CD4-positive, alpha-beta T cell treated with Interleukin-1 beta for 1 hour (primary cell): ENCODE data around the gene SRPX.

ENCODE experiments used
- DNase-seq, 2 donors: peaks; one replicate each; pipeline ENCODE4 v3.0.0-alpha.2; 2020 to 2022

SRPX gene

DNA sequence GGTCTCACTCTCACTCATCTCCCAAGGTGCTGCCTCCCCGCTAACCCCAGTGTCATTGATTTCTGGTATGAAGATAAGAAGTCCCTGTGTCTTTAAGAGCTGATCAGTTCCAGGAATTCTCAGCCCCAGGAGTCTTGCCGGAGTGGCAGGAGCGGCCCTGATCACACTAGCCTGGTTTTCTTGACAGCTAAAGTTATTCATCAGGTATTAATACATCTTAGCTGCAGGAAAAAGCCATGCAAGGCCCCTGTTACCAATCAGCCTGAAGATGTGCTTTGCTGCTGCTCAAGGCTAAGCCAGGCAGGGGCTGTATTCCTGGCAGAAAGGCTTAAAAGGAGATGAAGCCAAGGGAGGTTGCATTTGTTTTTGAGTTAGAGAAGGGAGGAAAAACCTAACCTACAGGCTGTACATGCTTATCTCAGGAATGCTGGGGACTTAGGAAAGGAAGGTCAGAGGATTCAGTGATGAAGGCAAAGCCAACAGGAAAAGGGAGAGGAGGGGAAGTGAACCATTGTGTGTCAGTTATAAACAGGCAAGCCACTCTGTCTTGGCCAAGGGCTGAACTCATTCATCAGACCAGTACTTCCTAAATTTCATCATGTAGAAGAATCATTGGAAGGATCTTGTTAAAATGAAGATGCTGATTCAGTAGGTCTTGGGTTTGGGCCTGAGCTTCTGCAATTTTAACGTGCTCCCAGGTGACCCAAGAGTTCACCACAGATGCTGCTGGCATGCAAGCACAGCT lies 8.6 kb downstream of the SRPX start:
- DNase-seq, result no peak

DNA sequence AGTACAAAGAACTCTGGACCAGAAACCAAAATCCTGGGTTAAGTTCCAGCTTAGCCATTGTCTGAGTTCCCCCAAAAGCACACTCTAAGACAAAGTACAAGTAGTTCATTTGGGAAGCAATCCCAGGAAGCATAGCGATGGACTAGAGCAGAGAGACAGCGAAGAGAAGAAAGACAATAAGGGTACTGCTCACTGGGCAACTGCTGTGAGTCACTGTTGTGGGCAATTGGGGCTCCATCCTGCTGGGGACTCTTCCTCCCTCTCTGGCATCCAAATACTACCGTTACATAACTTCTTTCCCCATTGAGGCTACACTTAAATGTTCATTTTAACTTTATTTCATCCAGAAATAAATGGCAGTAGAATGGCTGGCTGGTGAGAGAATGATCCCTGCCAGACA lies 14.1 kb downstream of the SRPX start:
- DNase-seq, result no peak

DNA sequence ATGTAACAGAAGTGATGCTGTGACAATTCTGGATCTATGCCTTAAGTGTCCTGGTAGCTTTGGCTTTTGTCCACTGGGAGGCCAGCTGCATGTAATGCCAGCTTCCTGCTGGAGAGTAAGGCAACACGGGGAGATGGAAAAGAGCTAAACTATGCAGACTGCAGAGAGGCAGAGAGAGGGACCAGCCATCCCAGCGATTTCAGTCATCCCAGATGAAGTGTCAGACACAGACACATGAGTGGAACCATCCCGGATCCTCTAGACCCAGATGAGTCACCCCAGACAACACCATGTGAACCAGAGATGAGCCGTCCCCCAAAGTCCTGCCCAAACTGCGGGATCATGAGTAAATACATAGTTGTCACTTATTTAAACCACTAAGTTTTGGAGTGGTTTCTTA lies 14.6 kb downstream of the SRPX start:
- DNase-seq, result no peak

DNA sequence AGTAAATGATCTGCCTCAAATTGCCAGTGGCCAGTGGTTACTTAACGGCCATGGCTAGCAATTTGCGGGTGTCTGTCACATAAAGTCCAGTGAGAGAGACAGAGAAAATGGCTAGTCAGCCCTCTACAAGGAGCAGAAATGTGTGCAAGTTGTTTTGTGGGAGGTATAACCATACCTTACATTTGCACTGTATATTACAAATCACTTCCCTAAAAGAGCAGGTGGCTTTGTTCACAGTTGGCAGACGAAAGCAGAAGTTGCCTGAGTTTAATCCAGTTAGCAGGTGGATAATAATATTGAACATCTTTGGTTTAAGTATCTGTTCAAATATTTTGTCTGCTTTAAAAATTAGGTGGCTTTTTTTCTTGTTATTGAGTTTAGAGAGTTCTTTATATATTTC lies 15.6 kb downstream of the SRPX start:
- DNase-seq, result no peak

DNA sequence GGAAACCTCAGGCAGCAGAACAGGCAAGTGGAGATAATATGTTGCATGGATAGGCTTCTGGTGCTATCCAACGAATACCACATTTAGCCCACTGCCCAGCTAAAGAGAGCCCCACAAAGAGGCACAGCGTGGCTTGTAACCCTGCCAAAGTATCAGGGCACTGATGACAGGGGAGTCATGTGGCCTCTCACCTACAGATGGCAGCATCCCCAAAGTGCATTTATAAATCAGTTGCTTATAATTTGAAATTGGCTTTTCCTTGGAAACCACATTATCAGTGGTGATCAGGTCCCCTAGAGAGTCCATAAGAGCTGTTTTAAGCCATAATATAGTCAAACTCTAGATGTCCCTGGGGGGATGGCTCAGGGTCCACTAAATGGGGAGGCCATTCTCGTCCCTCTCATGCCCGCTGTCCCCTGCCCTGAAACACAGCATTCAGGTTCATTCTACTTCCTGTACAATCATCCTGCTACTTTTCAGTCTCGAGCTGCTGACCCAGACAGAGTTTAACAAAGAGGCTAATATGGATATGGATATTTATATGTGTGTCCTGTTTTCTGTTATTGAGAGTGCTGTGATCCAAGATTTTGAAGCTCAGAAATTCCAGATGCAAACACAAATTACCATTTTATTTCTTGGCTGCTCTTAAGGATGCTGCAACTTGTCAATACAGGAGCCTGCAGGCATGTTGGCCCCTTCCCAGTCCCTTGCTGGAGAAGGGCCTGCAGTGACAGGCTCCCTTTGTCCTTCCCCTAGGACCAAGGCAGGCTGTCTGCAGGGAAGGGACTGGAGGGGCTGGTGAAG lies 28.5 kb downstream of the SRPX start:
- no peak for DNase-seq

DNA sequence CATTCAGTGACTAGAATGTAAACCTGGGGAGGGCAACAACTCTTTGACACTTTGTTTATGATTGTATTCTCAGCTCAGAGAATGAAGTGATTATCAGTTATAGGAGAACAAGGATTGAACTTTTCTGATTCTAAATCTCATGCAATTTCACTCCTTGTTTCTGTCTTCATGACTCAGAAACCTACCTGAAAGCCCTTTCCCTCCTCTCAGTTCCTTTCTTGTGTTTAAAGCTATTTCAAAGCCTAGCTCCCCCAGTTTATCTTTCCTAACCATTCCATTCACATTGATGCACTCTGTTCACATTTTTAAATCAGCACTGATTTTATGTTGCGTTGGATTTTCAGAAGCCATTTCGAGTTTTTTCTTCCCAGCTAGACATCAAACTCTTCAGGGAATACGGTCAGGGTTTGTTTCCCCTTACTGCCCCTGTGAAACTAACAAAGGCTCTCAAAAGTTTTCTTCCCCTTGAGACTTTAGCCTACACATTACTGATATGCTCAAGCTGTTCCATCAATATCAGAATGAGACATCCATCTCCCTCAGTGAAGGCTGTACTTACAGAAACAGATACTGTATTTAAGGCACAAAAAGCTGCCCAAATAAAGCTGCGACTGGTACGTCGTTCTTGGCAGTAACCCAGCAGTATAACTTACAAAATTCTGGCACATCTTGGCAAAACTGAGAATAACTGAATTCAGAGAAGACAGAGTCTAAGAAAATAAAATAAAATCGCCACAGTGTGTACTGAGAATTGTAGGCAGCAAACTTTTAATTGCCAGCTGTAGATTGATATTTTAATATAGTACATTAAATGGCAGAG lies 31.0 kb downstream of the SRPX start:
- no peak for DNase-seq

DNA sequence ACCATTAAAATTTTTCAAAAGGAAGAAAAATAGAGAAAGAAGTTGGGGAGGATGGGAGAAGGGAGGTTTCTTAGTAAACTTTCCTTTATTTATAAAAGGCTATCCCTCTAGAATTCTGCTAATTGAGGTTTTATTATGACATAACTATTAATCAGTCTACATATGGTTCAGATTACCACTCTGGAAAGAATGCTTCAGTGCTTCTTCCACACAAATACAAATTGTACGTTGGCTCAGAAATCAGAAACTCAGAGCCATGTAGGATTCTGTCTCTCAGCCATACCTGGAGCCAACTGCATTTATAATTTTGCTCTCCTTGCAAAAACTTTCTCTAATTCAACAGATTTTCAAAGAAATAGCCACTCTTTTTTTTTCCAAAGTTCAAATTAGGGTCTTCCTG lies 37.1 kb downstream of the SRPX start:
- DNase-seq, result no peak

DNA sequence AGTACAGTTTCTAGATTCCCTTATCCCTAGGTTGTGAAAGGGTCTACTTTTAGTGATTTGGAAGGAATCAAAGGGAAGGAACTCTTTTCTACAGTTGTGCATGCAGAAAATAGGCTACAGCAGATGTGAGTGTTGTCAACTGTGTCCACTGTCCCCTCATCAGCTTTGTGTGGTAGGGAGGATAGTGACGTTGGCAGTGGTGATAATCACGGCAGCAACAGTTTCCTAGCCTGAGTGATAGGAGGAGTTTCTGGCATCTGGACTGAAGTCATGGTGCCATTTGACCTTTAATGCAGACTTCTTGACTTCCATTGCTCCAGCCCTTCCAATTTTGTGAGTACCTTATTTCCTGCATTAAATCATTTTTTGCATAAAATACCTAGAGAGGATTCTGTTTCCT lies 39.3 kb downstream of the SRPX start:
- no peak for DNase-seq

DNA sequence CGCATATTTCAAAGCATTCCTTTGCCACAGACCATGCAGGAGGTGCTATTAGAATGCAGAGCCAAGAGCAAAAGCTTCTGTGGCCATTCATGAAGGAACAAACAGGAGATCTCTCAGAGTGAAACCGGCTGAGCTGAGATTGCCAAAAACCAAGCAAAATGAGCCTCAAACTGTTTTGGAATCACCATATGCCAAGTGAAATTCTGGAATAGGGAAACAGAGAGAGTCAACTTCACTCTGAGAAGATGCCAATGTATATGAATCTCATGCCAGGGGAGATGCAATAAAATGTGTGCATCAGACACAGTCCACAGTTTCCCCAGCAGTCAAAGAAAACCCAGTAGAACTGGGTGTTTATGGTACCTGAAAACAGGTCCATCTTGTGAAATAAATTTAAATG lies 42.3 kb downstream of the SRPX start:
- no peak for DNase-seq

DNA sequence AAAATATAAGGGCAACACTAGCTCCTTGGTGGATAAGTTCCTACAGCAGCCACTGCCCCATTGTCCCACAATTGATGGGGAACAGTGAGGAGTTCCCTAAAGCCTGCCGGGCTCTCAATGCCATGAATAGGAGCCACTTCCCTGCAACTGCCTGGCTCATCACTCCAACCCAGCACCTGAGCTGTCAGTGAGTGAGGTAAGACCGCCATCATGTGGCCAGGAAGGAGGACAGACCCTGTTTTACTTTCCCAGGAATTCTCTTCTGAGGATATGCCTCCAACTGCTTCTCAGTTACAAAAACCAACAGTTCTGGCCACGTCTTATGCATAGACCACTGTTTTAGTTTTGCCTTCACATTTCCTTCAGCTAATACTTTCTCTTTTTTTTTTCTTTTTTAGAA lies 45.5 kb downstream of the SRPX start:
- no peak for DNase-seq

DNA sequence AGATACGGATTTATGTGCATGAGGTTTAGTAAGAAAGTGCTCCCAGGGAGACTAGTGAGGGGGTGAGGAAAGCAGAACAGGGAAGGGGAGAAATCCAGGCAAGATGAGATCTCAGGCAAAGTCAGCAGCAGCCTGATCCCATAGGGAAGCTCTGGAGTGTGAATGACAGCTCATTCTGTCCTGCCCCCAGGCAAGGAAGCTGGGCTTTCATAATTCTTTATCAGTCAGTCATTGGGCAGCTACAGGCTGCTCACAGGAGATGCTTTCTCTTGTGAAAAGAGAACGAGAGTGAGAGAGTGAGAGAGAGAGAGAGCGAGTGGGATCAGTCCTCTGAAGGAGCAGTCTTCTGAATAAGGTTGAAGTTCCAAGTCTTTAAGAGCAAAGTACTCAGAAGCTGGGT lies 48.1 kb downstream of the SRPX start:
- no peak for DNase-seq

DNA sequence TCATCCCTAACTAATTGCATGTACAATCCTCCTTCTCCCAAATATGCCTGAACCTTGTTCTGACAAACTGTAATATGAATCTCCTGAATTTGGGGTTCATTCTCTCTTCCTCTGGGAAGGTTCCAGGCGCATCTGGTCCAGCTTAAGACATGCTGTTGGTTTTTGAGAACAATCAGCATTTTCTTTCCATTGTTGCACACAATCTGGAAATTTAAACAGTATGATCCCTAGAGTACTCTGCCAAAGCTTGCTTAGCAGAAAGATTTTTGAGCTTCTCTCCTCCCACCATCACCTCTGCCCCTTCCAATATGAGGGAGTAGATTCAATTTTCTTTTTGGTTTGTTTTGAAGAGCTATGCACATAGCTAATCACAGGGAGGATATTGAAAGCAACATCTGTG lies 50.1 kb downstream of the SRPX start:
- DNase-seq, result no peak

DNA sequence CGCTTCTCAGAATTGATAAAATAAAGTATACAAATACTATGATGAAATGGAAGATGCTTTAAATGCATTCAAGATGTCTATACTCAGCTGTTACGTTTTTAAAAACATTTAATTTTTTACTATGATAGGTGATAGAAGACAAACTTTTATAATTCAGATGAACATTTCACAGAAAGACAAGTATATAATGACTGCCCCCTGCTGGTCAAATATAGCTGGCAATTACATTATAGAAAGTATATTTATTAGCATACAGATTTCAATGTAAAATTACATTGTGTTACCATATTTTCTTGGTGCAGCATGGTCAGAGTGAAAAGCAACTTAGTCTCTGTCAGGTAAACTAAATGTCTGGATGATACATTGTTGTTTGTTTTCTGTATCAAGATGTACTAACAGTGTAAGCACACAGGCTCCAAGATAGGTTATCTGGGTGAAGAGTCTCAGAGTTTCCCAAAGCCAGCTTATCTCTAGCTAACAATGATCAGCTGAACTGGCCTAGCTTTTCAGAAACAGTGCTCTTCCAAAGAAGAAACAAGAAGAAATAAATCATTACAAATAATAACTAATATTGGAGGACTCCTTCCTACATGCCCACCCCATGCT lies 54.1 kb downstream of the SRPX start:
- peak in 1 of 2 donors; percentile 19 for DNase-seq

DNA sequence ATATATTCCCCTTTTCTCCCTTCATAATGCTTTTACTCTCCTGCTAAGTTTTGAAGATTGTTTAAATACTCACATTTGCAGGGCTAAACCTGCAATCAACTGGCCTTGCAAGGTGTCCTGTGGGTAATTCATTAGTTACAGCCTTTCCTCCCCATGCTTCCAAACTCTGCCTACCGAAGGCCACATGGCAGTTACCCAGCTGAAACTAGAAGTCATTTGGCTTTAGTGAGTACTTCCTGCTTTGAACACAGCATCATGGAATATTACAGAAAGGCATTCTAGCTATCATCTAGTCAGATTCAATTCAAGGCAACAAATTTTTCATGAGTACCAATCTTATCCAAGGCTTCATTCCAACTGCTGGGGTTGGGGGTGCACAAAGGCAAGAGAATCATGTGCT lies 55.6 kb downstream of the SRPX start:
- DNase-seq, result no peak

DNA sequence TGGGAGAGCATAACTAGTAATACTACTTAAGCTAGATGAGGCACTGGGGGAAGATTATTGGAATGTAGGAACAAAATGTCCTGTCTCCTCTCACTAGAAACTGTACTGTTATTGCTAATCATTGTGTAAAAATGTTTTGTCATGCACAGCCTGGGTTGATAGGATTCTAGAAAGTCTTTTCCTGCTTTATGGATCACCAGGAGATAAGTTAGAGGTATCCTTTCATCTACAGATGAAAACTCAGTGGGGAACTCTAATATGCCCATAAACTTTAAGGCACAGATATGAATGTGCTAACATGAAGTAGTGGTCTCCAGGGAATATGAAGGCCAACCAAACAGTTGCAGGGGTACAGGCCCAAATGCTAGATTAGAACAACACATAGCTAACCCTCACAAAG lies 57.5 kb downstream of the SRPX start:
- DNase-seq, result no peak

DNA sequence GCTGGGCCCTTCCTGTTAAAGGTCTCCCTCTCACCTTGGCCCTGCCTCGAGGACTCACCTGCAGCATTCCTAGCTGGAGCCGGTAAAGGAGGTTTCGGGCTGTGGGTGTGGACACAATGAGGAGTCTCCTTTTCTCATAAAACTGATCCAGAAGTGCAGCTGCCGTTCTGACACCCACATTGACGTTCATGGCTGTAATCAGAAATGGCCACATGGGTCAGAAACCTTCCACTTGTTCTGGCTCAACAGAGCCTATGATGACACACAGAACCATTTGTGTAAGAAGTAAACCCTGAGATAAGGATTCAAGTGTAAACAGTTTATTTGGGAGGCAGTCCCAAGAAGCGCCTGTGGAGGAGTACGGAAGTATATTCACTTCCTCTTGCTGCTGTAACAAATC lies 63.8 kb downstream of the SRPX start:
- DNase-seq, result no peak

DNA sequence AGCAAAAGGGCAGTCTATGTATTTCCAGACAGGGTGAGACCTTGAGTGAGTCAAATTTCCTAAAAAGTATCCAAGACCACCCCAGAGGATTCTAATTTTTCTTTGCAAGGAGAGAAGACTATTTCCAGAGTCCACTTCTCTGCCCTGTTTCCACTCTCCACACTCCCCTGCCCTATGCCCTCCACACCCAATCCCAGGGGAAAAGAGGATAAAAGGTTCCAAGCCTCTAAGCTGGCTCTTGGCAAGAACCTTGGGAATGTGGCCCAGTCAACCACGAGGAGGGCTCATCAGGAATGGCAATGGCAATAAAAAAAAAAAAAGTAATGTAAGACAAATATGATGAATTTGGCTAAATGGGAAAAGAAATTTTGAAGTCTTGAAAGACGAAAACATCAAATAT lies 65.9 kb downstream of the SRPX start:
- no peak for DNase-seq

DNA sequence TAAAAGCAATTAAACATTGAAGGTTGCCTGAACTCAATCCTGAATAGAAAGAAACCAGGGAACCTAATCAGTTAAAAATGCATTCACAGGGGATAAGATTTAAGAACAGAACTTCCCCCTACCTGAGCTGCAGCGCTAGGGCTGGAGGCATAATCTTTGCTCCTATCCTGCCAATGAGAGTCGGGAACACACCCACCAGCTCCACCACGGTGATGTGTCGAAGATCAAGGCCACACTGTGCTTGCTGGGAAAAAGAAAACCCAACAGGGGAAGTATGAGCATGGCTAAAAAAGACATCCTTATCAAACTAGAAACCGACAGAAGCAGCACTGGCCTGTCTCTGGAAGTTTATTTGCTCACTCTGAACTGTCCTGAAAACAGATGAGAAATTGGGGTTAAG lies 66.3 kb downstream of the SRPX start:
- no peak for DNase-seq

DNA sequence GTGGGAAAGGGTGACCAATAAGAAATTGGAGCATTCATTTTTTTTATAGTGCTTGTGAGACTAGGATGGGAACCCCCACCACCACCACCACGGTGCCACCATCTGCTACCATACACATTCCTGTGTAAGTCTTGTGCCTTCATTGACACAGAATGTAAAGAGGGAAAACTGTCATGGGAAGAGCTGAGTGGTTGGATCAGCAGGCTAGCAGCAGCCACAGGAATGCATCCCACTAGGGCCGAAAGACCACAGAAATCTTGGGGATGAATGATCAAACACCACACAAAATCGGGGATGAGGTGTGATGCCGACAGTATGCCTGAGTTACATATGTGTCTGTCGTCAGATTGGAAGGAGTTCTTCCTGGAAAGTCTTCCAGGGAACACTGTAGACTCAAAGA lies 69.2 kb downstream of the SRPX start:
- no peak for DNase-seq

DNA sequence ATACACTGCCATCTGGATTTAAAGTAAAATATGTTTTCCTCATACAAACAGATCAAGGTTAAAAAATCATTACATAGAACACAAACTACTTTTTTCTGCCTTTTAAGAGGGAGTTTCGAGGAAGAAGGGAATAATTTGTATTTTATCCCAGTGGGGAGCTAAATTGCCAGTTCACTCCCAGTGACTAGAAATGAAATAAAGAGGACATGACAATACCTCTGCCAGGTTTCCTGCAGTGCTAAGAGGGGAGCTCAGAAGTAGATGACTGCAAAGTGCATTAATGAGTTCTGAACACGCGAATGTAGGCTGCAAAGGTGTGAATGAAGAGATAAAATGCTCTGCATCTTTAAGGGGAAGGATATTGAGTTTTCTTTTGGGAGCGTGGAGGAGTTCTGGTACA lies 69.7 kb downstream of the SRPX start:
- DNase-seq, result no peak

DNA sequence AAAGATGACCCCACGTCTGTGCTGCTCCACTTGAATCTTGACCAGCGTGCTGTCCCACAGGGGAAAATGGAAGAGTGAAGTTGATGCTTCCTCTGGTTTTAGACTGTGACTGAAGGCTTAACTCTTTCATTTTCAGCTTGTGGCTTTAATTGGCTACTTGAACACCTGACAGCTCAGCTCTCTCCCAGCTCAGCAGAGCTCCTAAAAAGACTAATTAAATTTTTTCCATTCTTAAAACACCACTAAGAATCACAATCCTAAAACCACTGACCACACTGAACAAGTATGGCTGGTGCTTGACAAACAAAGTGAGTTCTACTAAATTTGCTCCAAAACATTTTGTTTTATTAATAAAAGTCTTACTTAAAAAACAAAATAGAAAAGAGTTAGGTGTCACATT lies 71.7 kb downstream of the SRPX start:
- no peak for DNase-seq

DNA sequence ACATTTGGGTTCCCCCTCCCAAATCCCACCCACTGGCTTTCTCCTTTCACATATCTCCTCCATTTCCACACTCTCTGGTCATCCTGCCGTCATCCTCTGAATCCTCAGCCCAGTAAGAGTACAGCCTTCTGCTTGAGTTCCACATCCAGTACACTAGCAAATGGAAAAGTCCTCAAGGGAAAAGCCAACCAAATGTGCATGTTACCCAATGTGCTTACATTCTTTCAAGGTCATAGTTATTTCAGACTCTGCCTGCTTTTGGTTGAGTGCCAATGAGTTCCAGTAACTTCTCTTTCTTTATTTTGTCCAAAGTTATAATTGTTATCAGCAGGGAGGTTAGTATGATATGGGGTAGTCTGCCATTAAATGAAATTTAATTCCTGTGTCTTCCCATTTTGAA lies 78.1 kb downstream of the SRPX start:
- DNase-seq, result no peak

DNA sequence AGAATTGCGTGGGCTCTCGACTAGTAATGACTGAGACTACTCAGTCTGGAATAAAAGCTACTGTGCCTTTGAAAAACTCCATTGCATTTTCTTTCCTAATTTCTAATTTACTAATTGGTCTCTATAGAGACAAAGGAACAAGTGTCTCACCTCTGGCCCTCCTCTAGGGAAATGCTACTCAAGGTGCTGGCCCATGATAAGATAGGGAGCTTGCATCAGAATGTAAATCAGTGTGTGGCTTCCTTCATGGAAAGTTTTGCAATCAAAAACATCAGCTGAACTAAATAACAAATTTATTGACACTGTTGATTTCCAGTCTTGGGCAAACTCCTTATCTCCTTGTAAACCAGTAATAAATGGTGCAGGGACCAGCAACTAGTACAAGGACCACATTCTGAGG lies 81.8 kb downstream of the SRPX start:
- DNase-seq, result no peak
